ENCODE results near the gene LITAF.

The LITAF gene

DNA sequence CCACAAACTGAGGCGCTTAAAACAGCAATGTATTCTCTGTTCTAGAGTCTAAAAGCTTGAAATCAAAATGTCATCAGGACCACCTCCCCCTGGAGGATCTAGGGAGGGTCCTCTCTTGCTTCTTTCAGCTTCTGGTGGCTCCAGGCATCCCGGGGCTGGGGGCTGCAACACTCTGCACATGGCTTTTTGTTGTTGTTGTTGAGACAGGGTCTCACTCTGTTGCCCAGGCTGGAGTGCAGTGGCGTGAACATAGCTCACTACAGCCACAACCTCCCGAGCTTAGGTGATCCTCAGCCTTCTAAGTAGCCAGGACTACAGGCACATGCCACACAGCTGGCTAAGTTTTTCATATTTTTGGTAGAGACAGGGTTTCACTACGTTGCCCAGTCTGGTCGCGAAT is 44.5 kb upstream of the LITAF start:
- TF ChIP-seq, protein P1, sequence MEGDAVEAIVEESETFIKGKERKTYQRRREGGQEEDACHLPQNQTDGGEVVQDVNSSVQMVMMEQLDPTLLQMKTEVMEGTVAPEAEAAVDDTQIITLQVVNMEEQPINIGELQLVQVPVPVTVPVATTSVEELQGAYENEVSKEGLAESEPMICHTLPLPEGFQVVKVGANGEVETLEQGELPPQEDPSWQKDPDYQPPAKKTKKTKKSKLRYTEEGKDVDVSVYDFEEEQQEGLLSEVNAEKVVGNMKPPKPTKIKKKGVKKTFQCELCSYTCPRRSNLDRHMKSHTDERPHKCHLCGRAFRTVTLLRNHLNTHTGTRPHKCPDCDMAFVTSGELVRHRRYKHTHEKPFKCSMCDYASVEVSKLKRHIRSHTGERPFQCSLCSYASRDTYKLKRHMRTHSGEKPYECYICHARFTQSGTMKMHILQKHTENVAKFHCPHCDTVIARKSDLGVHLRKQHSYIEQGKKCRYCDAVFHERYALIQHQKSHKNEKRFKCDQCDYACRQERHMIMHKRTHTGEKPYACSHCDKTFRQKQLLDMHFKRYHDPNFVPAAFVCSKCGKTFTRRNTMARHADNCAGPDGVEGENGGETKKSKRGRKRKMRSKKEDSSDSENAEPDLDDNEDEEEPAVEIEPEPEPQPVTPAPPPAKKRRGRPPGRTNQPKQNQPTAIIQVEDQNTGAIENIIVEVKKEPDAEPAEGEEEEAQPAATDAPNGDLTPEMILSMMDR (IDR thresholded peaks at IDR 0.05; ENCODE audit: low read depth, low read length) = no peak
- DNase-seq (ENCODE audit: extremely low read depth, low read depth) = no peak

DNA sequence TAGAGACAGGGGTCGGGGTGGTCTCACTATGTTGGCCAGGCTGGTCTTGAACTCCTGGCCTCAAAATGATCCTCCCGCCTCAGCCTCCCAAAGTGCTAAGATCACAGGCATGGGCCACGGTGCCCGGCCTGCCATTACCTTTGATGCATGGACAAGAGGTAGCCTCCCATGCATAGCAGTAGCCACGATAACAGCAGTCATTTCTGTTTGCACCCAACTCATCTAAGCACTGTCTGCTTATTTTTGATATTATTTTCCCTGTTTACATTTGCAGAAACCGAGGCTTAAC is 44.0 kb upstream of the LITAF start:
- TF ChIP-seq, protein P1 (IDR thresholded peaks at IDR 0.05; ENCODE audit: low read depth, low read length) = no peak
- no peak for DNase-seq (ENCODE audit: extremely low read depth, low read depth)

DNA sequence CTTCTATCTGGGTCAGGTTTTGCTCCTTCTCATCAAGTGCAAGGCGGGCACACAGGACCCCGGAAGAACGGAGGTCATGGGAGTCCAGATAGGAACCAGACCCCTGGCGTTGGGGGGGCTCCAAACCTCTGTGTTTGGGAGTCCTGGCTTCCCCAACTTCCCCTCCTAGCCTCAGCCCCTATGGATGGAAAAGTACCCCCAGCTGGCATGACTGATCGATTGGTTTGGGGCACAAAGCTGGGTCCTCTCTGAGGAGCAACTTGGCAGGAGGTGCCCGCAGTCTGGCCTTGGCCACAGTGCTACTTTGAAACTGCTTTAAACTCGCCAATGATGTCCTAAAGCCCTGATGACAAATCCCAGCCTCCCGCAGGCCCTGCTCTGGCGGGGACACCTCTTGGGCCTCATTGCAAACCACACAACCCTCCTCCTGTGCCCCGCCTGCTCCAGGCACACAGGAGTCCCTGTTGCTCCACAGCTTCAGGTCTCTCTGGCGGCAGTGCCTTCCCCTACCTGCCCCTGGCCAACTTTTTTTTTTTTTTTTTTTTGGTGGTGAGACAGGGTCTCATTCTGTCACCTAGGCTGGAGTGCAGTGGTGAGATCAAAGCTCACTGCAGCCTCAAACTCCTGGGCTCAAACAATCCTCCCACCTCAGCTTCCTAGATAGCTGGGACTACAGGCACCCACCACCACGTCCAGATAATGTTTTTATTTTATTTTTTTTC is 43.5 kb upstream of the LITAF start:
- TF ChIP-seq, protein P1 (IDR thresholded peaks at IDR 0.05; ENCODE audit: low read depth, low read length) = no peak
- no peak for DNase-seq (ENCODE audit: extremely low read depth, low read depth)

DNA sequence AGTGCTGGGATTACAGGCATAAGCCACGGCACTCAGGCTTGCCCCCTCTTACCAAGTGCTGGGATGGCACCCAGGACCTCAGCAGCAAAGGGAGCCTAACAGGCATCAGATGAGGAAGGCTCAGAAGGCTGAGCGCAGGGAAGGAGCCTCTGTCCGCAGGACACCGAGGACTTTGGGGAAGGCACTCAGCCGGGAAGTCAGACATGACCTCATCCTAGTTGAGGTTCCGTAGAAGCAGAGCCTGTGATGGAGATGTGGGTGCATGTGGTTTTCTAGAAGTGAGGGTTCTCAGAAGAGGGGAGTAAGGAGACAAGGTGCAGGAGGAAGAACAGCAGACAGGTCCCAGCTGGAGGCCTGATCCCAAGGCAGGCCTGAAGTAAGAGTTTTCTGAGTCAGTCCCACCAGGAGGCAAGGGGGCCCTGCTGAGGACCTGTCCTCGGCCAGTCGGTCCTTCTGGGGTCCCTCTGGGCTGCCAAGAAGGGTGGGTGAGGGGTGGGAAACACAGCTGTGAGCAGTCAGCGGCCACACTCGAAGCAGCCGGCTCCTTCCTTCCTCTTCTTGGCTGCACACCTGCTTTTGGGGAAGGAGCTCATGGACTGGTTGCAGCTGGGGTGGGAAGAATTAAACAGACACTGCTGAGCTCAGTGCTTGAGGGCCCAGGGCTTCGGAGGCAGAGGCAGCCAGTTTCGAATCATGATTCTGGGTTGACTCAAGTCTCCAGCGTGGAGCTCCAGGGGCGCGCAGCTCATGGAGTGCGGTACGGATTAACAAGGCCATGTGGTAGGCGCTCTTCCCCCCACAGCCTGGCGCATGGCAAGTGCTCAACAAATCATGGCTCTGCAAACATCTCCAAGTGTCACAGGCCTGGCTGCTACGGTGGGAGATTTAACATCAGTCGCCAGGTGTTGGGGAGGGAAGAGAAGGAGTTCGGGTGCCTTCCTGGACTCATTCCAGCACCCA is 42.6 kb upstream of the LITAF start:
- TF ChIP-seq, protein P1 (IDR thresholded peaks at IDR 0.05; ENCODE audit: low read depth, low read length) = no peak
- no peak for DNase-seq (ENCODE audit: extremely low read depth, low read depth)

DNA sequence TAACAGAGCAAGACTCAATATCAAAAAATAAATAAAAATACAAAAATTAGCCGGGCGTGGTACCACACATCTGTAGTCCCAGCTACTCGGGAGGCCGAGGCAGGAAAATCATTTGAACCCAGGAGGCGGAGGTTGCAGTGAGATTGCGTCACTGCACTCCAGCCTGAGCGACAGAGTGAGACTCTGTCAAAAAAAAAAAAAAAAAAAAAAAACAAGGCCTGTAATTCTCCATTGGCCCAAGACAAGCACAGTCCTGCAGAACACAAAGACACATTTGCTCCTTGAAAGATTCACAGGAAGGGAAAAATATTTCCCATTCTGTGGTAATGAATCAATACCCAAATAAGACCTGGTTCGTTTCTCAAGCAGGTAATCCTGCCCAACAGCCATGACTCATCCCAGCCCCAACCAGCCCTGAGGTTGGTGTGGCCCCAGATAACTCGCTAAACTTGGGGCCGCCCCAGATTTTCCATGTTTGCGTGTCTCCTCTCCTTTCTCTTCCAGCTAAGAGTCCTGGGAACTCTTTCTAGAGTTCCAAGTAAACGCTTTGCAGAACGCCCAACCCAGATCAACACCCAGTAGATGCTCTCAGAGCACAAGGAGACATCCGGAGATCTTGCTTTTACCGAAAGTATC is 41.2 kb upstream of the LITAF start:
- TF ChIP-seq, protein P1 (IDR thresholded peaks at IDR 0.05; ENCODE audit: low read depth, low read length) = no peak
- peak; percentile 78 for DNase-seq (ENCODE audit: extremely low read depth, low read depth)

DNA sequence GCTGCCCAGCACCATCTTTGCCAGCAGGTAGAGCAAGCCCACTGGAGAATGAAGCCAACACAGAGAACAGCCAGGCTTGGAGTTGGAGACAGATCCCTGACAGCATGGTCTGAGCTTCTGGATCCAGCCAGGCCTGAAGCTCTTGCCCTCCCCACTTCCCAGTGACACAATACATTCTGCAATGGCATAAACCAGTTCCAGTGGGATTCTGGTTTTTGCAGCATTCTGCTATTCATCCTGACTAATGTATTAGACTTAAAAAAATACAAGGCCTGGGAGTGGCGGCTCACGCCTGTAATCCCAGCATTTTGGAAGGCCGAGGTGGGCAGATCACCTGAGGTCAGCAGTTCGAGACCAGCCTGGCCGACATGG is 40.6 kb upstream of the LITAF start:
- TF ChIP-seq, protein P1 (IDR thresholded peaks at IDR 0.05; ENCODE audit: low read depth, low read length) = no peak
- DNase-seq (ENCODE audit: extremely low read depth, low read depth) = no peak

Data from AG09319 (cell line).